AG09319 (cell line): ENCODE data around the gene GPRC5B.

Experiments
- DNase-seq: peaks from one replicate; pipeline ENCODE4 v3.0.0-alpha.2; 2010; ENCODE audit warnings: low read depth; ENCODE audit errors: extremely low read depth
- TF ChIP-seq, protein P1 (sequence below): IDR thresholded peaks from 2 replicates; pipeline ENCODE4 v1.5.1; 2011; ENCODE audit warnings: low read depth, mild to moderate bottlenecking, inconsistent platforms, low read length, moderate library complexity

The GPRC5B gene

DNA sequence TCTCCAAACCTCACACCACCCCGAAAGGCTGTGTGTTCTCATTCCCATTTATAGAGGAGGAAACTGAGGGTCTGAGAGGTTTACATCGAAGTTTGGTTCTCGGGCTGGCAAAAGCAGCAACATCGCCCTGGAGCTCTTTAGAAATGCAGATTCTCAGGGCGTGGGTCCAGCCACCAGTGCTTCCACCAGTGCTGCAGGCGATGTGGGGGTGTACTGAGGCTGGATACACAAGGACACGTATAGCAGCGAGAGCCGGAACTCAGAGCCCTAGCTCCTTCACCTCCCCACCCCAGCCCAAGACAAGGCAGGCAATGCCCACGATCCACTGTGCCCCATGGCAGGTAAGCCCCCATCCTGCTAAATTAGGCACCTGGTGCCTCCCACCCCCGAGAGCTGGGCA, 5.9 kb downstream of the GPRC5B start:
- TF ChIP-seq, protein P1, sequence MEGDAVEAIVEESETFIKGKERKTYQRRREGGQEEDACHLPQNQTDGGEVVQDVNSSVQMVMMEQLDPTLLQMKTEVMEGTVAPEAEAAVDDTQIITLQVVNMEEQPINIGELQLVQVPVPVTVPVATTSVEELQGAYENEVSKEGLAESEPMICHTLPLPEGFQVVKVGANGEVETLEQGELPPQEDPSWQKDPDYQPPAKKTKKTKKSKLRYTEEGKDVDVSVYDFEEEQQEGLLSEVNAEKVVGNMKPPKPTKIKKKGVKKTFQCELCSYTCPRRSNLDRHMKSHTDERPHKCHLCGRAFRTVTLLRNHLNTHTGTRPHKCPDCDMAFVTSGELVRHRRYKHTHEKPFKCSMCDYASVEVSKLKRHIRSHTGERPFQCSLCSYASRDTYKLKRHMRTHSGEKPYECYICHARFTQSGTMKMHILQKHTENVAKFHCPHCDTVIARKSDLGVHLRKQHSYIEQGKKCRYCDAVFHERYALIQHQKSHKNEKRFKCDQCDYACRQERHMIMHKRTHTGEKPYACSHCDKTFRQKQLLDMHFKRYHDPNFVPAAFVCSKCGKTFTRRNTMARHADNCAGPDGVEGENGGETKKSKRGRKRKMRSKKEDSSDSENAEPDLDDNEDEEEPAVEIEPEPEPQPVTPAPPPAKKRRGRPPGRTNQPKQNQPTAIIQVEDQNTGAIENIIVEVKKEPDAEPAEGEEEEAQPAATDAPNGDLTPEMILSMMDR: no peak

DNA sequence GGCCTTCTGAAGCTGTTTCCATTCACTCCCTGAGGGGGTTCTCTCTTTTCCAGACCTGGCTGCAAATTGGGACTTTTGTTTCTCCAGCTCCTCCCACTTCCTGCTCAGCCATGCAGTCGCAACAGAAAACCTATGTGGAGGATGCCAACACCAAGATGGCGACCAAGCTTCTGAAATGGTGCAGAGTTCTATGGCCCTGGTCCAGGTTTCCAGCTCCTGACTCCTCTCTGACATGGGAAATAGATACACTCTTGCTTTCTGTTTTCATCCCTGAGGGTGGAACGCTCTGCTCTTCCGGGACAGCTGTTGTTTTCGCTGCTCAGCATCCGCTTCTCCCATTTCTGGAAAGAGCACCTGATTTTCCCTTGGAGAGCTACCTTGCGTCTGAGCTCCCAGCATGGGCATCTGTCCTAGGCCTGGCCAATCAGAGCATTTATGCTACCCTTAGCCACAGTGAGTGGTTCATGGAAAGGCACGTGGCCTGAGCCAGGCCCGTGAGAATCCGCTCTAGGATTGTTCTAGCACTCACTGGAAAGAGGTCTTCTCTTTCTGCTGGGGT, 8.1 kb downstream of the GPRC5B start:
- no peak for DNase-seq
- TF ChIP-seq, protein P1: no peak

More for the DNA sequence above, 5.9 kb downstream of the GPRC5B start:
- DNase-seq: no peak

DNA sequence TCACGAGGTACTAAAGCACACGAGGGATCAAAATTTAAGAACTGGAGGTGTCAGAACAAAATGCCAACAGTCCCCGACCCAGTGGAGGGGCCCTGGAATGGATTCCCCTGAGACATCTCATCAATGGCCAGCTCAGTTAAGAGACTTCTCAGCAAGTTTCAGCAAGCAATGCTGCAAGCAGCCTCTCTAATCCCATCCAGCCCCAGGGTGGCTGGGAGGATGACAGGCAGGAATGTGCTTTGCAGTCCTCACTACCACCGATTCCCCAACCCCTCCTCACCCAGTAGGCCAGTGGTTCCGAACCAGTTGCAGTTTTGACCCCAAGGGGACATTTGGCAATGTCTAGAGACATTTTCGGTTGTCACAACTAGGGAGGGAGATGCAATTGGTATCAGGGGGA, 8.7 kb downstream of the GPRC5B start:
- TF ChIP-seq, protein P1: no peak
- no peak for DNase-seq

DNA sequence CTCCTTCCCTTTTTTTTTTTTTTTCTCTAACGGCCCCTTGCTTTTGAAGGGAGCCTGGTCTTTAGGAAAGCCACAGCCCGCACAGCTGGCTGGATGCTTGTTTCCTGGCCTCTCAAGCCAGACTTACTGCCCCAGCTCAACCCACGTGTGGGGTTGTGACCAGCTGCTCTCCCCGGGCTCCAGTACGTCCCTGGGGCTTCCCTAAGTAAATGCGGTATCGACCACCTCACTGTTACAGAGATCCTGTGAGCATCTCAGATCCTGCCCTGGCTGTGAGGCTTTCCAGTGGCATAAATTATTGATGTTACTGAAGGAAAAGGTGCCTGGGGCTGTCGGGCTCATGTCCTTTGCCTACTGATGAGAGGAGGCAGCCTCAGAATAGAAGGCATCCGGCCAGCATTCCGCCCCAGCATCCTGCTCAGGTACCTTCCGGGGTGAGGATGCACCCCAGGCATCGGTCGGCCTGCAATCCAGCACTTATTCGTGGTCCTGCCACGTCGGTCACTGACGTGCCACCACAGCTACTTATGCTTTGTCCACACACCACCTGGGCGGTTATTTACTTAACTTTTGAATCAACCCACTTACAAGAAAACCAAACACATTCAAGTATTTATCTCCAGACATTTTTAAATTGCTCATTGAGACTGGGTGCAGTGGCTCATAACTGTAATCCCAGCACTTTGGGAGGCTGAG, 9.6 kb downstream of the GPRC5B start:
- no peak for DNase-seq
- TF ChIP-seq, protein P1: no peak

DNA sequence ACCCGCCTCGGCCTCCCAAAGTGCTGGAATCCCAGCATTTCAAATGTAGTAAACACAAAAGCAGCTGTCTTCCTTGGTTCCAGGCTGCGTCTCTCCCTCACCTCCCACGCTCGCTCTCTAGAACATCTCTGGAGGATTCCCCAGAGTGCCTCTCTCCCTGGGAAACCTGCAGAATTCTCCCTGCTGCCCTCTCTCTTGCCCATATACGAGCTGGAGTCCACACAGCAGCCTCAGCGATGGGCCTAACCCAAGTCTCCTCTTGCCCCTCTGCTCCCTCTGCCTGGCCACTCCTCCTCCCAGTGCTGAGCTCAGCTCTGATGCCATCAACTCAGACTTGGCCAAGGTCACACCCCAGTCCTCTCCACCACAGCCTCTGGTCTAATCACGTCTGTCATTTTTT, 10.6 kb downstream of the GPRC5B start:
- TF ChIP-seq, protein P1: no peak
- DNase-seq: no peak

DNA sequence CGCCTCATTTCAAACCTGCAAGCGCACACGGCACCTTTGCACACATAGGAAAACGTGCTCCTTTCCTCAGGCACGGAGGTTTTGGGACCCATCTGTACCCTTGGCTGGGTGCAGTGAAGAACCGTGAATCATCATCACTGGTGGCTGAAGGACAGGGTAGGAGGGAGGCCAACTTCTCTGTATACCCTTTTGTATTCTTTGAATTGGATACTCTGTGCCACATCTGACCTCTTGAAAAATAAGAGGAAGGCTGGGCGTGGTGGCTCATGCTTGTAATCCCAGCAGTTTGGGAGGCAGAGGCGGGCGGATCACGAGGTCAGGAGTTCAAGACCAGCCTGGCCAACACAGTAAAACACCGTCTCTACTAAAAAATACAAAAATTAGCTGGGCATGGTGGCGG, 11.7 kb downstream of the GPRC5B start:
- TF ChIP-seq, protein P1: no peak
- no peak for DNase-seq

DNA sequence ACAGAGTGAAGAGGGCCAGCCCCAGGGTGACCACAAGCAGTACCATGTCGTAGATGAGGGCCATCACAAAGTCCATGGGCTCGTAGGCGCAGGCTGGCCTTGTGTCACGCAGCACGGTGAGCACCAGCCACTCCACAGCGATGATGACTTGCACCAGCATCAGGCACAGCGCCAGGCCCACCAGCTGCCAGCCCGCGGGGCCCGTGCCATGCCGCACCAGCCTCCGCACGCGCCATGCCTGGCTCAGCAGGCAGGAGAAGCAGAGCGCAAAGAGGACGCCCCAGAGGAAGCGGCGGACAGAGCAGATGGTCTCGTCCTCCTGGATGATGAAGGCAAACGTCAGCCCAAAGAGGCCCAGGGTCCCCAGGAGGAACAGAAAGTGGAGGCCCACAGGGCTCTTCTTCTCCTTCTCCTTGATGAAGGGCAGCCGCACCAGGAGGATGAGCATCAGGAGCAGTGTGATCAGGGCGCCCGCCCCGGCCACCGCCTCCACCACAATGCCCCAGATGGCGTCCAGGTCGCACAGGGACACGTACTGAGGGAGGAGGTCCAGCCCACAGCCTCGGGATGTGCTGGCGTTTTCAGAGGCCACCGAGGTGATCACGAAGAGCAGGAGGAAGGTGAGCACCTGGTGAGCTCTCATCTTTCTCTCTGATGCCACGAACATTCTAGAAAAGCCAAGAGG, 12.3 kb downstream of the GPRC5B start:
- TF ChIP-seq, protein P1: no peak
- no peak for DNase-seq
